ENCODE data around the gene PDHX.

PDHX gene

DNA sequence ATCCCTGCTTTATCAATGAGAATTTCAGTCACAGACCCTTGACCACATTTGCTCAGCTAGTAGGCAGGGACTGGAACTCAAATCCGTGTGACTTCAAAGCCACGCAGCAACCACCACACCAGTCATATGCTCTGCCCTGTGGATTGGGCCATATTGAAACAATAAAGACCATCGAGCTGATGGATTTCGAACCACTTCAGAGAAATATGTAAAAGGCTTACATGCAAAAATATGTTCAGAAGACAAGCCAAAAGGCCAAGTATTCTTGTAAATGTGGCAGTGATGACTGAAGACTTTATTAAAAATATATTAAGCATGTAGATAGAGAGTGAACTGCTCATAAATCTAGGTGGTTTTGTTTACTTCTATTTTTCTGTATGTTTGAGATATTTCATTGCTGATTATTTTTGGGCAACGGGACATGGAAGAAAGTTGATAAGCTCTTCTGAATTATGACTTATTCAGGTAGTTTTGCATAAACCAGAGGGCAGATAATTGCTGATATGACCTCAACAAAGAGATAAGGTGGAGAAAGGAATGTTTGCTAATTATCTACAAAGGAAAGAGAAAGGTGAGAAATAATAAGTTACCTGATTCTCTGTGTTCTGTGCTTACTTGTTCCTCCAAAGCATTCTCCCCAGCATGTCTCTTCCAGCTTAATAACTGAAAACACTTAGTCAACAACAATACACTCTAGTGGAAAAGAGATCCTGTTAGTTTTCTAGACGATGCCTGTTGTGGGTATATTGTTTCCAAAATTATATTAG, 99.4 kb downstream of the PDHX start:
- TF ChIP-seq TEAD4 (IDR thresholded peaks at IDR 0.05) (no peak), EGR1 (IDR thresholded peaks at IDR 0.05) (no peak)
- TF ChIP-seq, protein P1, sequence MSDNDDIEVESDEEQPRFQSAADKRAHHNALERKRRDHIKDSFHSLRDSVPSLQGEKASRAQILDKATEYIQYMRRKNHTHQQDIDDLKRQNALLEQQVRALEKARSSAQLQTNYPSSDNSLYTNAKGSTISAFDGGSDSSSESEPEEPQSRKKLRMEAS (IDR thresholded peaks at IDR 0.05): no peak
- TF ChIP-seq, protein P2, sequence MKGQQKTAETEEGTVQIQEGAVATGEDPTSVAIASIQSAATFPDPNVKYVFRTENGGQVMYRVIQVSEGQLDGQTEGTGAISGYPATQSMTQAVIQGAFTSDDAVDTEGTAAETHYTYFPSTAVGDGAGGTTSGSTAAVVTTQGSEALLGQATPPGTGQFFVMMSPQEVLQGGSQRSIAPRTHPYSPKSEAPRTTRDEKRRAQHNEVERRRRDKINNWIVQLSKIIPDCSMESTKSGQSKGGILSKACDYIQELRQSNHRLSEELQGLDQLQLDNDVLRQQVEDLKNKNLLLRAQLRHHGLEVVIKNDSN (IDR thresholded peaks at IDR 0.05): no peak

DNA sequence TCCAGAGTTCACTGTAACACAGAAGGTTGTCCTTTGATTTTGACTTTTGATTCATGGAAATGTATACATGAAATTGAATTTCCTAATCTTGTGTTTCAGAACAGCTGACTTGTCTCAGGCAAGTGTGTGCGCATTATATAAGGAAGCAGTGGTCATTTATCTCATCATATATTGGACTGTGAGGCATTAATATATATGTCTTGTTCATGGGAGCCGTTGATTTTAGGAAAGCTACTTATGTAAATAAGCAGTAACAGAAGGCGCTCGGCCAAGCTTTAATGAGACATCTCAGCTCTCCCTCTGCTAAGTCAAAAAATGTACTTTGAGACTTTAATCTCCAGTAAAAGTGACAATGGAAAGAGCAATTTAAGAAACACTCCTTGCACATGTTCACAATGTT, 100.5 kb downstream of the PDHX start:
- TF ChIP-seq TCF12 (IDR thresholded peaks at IDR 0.05; ENCODE audit: low read depth) (no peak), YY1 (IDR thresholded peaks at IDR 0.05; ENCODE audit: low read depth) (no peak), NFIC (IDR thresholded peaks at IDR 0.05) (no peak), EGR1 (IDR thresholded peaks at IDR 0.05) (no peak), CREB1 (IDR thresholded peaks at IDR 0.05; ENCODE audit: low read depth) (no peak), ZBTB7A (IDR thresholded peaks at IDR 0.05; ENCODE audit: low read depth) (no peak), FOXM1 (IDR thresholded peaks at IDR 0.05; ENCODE audit: borderline replicate concordance, low read depth) (no peak), TAF1 (IDR thresholded peaks at IDR 0.05; ENCODE audit: low read depth) (no peak), TEAD4 (IDR thresholded peaks at IDR 0.05) (no peak)
- TF ChIP-seq, protein P1 (IDR thresholded peaks at IDR 0.05): no peak
- TF ChIP-seq, protein P2 (IDR thresholded peaks at IDR 0.05): no peak

DNA sequence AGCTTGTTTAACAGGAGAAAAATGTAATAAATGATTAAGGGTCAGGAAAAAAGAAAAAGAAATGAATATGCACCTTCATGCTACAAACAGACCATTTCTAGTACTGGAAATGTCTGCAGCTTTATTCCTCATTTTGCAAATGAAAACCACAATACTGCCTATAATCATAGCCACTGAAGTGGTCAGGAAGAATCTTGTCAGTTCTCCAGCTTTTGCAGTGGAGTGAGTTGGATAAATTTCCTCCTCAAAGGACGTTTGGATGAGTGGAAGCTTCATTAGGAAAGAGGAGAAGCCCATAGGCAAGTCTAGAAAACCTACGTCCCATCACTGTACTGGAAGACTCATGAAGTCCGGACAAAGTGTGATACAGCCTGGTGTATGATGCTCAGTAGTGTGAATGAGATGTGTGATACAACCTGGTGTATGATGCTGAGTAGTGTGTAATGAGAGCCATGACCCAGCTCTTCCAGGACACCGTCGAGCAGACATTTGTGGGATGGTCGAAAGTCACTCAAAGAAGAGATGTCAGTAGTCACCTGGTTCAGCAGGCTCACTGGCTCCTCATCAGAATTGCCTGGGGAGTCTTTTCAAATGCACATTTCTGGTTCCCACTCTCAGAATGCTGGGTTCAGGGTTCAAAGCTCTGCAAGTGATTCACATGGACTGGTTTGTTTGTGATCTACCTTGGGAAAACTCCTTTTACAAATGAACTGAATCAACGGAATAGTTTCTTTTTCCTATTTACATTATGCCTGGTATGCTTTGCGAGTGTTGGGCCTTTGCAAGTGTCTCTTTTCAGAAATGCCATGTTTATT, 101.3 kb downstream of the PDHX start:
- TF ChIP-seq TCF12 (IDR thresholded peaks at IDR 0.05; ENCODE audit: low read depth) (no peak), YY1 (IDR thresholded peaks at IDR 0.05; ENCODE audit: low read depth) (no peak), FOXM1 (IDR thresholded peaks at IDR 0.05; ENCODE audit: borderline replicate concordance, low read depth) (no peak), TAF1 (IDR thresholded peaks at IDR 0.05; ENCODE audit: low read depth) (no peak), TEAD4 (IDR thresholded peaks at IDR 0.05) (no peak)

DNA sequence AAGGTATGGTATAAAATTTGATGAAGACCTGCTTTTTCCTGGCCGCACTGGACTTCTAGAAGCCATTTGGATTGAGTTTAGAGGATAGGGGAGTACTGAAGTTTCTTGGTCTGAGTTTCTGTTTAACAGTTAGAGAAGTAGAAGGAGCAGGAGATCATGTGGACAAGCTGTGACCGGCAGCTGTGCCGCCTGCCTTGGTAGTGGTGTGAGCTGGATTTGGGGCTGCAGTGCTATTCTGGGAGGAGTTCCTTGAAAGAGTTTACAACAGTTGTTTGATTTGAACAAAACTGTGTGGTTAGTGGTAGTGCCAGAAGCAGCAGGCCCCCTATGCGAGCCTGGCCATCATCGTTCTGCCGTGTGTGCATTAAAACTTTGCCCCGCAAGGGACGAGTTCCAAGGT, 105.2 kb downstream of the PDHX start:
- TF ChIP-seq TAF1 (IDR thresholded peaks at IDR 0.05; ENCODE audit: low read depth): no peak
- TF ChIP-seq CREB1 (IDR thresholded peaks at IDR 0.05; ENCODE audit: low read depth): no peak
- no peak for TF ChIP-seq YY1 (IDR thresholded peaks at IDR 0.05; ENCODE audit: low read depth)
- no peak for TF ChIP-seq TEAD4 (IDR thresholded peaks at IDR 0.05)
- no peak for TF ChIP-seq ZBTB7A (IDR thresholded peaks at IDR 0.05; ENCODE audit: low read depth)
- TF ChIP-seq EGR1 (IDR thresholded peaks at IDR 0.05): no peak
- TF ChIP-seq, protein P3, sequence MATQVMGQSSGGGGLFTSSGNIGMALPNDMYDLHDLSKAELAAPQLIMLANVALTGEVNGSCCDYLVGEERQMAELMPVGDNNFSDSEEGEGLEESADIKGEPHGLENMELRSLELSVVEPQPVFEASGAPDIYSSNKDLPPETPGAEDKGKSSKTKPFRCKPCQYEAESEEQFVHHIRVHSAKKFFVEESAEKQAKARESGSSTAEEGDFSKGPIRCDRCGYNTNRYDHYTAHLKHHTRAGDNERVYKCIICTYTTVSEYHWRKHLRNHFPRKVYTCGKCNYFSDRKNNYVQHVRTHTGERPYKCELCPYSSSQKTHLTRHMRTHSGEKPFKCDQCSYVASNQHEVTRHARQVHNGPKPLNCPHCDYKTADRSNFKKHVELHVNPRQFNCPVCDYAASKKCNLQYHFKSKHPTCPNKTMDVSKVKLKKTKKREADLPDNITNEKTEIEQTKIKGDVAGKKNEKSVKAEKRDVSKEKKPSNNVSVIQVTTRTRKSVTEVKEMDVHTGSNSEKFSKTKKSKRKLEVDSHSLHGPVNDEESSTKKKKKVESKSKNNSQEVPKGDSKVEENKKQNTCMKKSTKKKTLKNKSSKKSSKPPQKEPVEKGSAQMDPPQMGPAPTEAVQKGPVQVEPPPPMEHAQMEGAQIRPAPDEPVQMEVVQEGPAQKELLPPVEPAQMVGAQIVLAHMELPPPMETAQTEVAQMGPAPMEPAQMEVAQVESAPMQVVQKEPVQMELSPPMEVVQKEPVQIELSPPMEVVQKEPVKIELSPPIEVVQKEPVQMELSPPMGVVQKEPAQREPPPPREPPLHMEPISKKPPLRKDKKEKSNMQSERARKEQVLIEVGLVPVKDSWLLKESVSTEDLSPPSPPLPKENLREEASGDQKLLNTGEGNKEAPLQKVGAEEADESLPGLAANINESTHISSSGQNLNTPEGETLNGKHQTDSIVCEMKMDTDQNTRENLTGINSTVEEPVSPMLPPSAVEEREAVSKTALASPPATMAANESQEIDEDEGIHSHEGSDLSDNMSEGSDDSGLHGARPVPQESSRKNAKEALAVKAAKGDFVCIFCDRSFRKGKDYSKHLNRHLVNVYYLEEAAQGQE (IDR thresholded peaks at IDR 0.05; ENCODE audit: low read depth): no peak
- TF ChIP-seq RAD21 (IDR thresholded peaks at IDR 0.05; ENCODE audit: low read depth): no peak
- no peak for TF ChIP-seq CEBPB (IDR thresholded peaks at IDR 0.05)
- TF ChIP-seq, protein P2 (IDR thresholded peaks at IDR 0.05): no peak
- TF ChIP-seq FOXM1 (IDR thresholded peaks at IDR 0.05; ENCODE audit: borderline replicate concordance, low read depth): no peak

DNA sequence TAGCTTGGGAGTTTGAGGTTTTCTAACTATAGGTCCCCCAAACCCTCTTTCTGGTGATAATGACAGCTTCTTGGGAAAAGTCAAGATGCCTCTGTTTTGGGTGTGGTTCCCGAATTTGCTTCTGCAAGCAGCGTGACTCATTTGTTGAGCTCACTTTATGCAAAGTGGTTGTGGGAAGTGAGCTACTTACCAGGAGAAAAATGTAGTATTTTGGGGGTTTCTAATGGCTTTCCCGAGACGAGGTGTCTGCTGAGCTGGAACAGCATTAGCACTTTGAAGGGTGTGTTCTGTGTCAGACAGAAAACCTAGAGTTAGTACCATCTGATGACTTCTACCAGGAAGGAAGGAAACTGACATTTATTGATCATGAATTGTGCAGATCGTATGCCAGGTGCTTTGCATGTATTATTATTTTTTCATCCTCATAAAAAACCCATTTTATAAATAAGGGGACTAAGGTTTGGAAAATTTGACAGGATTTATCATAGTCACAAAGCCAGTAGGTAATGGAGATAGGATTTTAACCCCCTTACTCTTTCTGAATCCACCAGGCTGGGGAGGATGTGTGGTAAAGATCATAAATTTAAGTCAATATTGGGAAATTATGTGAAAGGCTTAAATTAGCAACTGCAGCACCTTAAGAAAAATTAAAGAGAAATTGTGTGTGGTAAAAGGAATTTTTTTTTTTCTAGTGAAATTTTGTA, 113.7 kb downstream of the PDHX start:
- TF ChIP-seq YY1 (IDR thresholded peaks at IDR 0.05; ENCODE audit: low read depth): no peak
- no peak for TF ChIP-seq RAD21 (IDR thresholded peaks at IDR 0.05; ENCODE audit: low read depth)
- TF ChIP-seq NFIC (IDR thresholded peaks at IDR 0.05): no peak
- no peak for TF ChIP-seq CEBPB (IDR thresholded peaks at IDR 0.05)
- TF ChIP-seq TEAD4 (IDR thresholded peaks at IDR 0.05): no peak
- TF ChIP-seq CREB1 (IDR thresholded peaks at IDR 0.05; ENCODE audit: low read depth): no peak
- TF ChIP-seq FOXM1 (IDR thresholded peaks at IDR 0.05; ENCODE audit: borderline replicate concordance, low read depth): no peak
- no peak for TF ChIP-seq ZBTB7A (IDR thresholded peaks at IDR 0.05; ENCODE audit: low read depth)
- TF ChIP-seq, protein P3 (IDR thresholded peaks at IDR 0.05; ENCODE audit: low read depth): no peak
- TF ChIP-seq EP300 (IDR thresholded peaks at IDR 0.05; ENCODE audit: borderline replicate concordance): no peak
- TF ChIP-seq, protein P1 (IDR thresholded peaks at IDR 0.05): no peak

Measured in Ishikawa (cell line).